Colonic mucosa (tissue), 4 donors: ENCODE results near the gene OXSR1. TPM values are rescaled to one million over a fixed set of nuclear protein-coding genes. Genes with fewer than 3 reads are reported as not detected.
A peak's percentile ranks its signal among the peaks of the same experiment; 100 is the strongest.

Source experiments
- DNase-seq: peaks from one replicate; pipeline ENCODE4 v3.0.0-alpha.2; 2020
- H3K27ac ChIP-seq: fragments of 200-600 bp; one replicate; pipeline ENCODE4 v1.8.0; 2021
- H3K27me3 ChIP-seq: fragments of 200-600 bp; one replicate; pipeline ENCODE4 v1.8.0; 2021
- H3K36me3 ChIP-seq: fragments of 200-600 bp; one replicate; pipeline ENCODE4 v1.8.0; 2021
- H3K4me1 ChIP-seq: fragments of 200-600 bp; one replicate; pipeline ENCODE4 v1.8.0; 2021; ENCODE audit warnings: mild to moderate bottlenecking
- H3K4me3 ChIP-seq: fragments of 200-600 bp; one replicate; pipeline ENCODE4 v1.8.0; 2021
- H3K9ac ChIP-seq, 2 donors: one replicate each; pipeline ENCODE4 v1.7.0; 2013; ENCODE audit warnings: control low read depth in 2 of 2, low read depth in 2 of 2, low read length in 2 of 2
- H3K9me3 ChIP-seq: fragments of 200-600 bp; one replicate; pipeline ENCODE4 v1.8.0; 2021
- intact Hi-C: fragments of 100-400 bp; cut with DNase I; formaldehyde crosslinking; loops from one replicate; pipeline ENCODE4 v1.14.1; 2022
- total RNA-seq, 2 donors: library from RNA; stranded (reverse); fragmentation: NEBNext Ultra II Directional in 1 of 2; extraction: Animal tissue kit (Norgen Biotek cat#: 25700) in 1 of 2; gene quantifications; one replicate each; pipeline ENCODE4 v1.2.1, GENCODE V29; 2021
- TF ChIP-seq, protein P1 (sequence below): fragments of 200-600 bp; IDR thresholded peaks from one replicate; pipeline ENCODE4 v1.8.0; 2022; ENCODE audit warnings: antibody characterized with exemption, mild to moderate bottlenecking
- donor health status: healthy.
- donor health status: DM: no; HTN: no; CAD: no.
- donor health status: DM: no; HTN: no; CAD: no.

The OXSR1 gene
- total RNA-seq = 10 to 100 TPM; 32.0 to 57.3 TPM

DNA sequence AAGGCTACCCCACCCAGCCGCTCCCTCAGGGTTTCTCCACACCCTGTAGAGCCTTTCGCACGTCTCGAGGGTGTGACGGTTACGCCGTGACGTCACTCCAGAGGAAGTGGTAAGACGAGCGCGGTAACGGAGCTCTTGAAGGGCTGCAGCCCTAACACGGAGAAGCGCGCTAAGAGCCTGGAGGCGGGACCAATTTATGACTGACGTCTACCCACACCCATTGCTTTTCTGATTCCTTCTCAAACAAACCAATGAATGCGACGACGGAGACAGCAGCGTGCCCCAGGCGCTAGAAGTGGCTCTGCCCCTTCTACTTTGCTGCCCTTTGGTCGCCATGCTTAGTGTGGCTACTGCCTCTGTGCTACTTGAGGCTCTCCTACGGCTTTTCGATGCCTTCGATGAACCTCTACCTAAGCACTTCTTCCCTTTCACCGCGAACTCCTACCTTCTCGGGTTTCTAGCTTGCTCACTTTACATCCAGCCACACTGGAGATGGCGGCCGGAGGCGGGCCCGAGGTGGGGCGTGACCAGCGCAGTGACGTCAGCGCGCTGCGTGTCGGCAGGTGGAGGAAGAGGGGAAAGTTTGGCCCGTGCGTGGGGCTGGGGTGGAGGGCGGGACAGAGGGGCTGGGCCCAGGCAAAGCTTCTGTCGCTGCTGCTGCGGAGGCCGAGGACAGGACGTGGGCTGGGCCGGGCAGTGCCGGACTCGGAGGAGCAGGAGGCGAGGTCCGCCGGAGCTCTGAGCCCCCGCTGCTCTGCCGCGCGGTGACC is at the start of gene OXSR1:
OXSR1 (plus strand) TSS at position 586 of the 770 bp plus-strand sequence. CDS start 340 bp downstream, outside the sequence.
- H3K4me3 ChIP-seq = peak within 1 kb of the TSS; percentile 95
- H3K27me3 ChIP-seq = no peaks in the 10 kb centered on the region
- H3K9me3 ChIP-seq = no peaks in the 10 kb centered on the region
- peak within 1 kb of the TSS; percentile 98 for H3K27ac ChIP-seq
- DNase-seq = peak; percentile 100
- intact Hi-C loops = no loop called here
- peak within 1 kb of the TSS; percentile 71 to 91 for H3K9ac ChIP-seq
- no peaks in the 10 kb centered on the region for H3K4me1 ChIP-seq
- TF ChIP-seq, protein P1, sequence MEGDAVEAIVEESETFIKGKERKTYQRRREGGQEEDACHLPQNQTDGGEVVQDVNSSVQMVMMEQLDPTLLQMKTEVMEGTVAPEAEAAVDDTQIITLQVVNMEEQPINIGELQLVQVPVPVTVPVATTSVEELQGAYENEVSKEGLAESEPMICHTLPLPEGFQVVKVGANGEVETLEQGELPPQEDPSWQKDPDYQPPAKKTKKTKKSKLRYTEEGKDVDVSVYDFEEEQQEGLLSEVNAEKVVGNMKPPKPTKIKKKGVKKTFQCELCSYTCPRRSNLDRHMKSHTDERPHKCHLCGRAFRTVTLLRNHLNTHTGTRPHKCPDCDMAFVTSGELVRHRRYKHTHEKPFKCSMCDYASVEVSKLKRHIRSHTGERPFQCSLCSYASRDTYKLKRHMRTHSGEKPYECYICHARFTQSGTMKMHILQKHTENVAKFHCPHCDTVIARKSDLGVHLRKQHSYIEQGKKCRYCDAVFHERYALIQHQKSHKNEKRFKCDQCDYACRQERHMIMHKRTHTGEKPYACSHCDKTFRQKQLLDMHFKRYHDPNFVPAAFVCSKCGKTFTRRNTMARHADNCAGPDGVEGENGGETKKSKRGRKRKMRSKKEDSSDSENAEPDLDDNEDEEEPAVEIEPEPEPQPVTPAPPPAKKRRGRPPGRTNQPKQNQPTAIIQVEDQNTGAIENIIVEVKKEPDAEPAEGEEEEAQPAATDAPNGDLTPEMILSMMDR = no peak
- H3K36me3 ChIP-seq = no peaks in the 10 kb centered on the region

DNA sequence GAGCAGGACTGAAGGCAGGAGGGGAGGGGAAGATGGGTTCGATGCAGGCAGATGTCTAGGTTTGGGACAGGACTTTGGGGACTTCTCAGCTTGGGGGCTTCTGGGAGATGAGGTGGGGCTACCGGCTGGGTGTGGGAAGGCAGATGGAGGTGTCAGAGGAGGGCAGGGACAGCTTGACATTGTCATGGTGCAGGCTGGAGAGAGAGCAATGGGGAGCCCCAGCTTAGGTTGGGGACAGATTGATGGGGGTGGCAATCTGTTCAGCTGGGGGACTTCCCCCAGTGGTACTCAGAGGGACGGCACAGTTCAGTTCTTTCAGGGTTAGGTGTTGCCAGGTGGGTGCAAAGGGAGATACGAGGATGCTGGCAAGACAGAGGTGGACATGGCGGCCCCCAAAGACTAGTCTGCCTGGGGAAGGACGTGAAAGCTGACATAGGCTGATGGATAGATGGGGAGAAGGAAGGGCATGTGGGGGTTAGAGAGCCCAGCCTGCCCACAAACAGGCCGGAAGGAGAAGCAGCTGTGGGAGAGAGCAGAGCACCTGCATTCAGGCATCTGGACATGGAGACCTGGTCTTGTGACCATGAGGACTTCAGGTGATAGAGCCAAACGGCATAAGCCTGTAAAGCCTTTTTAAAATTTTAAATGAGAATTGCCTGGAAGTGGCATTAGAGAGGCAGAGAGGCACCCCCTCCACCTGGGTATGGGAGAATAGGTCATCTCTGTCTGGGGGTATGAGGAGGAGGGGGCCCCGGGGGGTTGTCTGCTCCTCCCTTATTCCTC is 49.5 kb upstream of the OXSR1 start:
- no peak for DNase-seq
- Histone ChIP-seq H3K9ac (no peak overlapping the region), H3K36me3 (no peaks in the 10 kb centered on the region), H3K27me3 (no peaks in the 10 kb centered on the region), H3K27ac (no peak overlapping the region), H3K9me3 (no peaks in the 10 kb centered on the region), H3K4me3 (no peak overlapping the region), H3K4me1 (no peaks in the 10 kb centered on the region)
- intact Hi-C loops = loop anchor here (5.0 to 10.0 kb wide), 2 partner anchors 141 to 361 kb away; no protein-coding TSS in a partner anchor
- TF ChIP-seq, protein P1 = no peak

DNA sequence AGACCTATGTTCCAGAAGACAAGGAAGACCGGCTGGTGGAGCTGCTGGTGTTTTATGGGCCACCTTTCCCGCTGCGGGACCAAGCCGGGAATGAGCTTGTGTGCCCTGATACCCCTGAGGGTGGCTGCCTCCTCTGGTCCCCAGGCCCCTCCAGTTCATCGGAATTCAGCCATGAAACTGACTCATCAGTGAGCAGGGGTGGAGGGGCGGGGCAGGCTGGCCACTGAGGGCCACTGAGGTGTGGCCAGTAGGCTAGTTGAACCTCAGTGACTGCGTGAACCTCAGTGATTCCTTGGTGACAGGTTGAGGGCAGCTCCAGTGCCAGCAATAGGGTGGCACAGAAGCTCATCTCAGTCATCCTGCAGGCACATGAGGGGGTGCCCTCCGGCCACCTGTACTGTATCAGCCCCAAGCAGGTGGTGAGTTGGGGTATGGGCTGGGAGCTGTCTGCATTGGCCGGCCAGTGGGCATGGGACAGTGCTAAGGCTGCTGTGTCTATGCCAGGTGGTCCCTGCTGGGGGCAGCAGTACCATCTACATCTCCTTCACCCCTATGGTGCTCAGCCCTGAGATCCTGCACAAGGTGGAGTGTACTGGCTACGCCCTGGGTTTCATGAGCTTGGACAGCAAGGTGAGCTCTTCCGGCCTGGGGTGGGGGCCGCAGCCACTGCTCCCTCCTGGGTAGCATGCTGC is 48.7 kb upstream of the OXSR1 start:
- Histone ChIP-seq H3K27me3 (no peaks in the 10 kb centered on the region), H3K4me3 (no peak overlapping the region), H3K9ac (no peak overlapping the region), H3K9me3 (no peaks in the 10 kb centered on the region), H3K27ac (no peak overlapping the region), H3K36me3 (no peaks in the 10 kb centered on the region), H3K4me1 (no peaks in the 10 kb centered on the region)
- TF ChIP-seq, protein P1 = no peak
- no peak for DNase-seq
- intact Hi-C loops = loop anchor here (5.0 to 10.0 kb wide), 2 partner anchors 142 to 361 kb away; no protein-coding TSS in a partner anchor

DNA sequence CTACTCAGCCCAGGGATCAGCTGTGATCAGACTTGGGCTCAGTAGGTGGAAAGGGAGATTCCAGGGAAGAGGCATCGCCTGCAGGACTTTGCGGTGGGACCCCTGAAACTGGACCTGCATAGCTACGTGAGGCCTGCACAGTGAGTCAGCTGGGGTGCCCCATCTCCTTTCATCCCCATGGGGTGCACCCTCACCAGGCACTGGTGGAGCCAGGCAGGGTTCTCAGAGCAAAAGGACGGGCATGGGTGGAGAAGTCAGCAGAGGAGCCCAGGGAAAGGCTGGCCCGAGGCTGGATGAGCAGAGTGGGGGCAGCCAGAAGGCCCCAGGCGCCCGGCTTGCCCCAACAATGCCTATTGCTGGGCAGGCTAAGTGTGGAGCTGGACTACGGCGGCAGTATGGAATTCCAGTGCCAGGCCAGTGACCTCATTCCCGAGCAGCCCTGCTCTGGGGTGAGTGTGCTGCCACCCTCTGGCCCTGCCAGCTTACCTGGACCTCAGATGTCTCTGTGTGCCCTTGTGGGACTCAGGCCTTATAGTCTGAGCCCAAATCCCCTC is 48.1 kb upstream of the OXSR1 start:
- no peak for DNase-seq
- intact Hi-C loops = loop anchor here (5.0 to 10.0 kb wide), 2 partner anchors 142 to 360 kb away; no protein-coding TSS in a partner anchor
- Histone ChIP-seq H3K27me3 (no peaks in the 10 kb centered on the region), H3K9ac (no peak overlapping the region), H3K36me3 (peaks cover under 1% of the 10 kb centered on the region), H3K27ac (no peak overlapping the region), H3K9me3 (no peaks in the 10 kb centered on the region), H3K4me1 (no peaks in the 10 kb centered on the region), H3K4me3 (no peak overlapping the region)
- TF ChIP-seq, protein P1 = no peak
